GM12878 (cell line): ENCODE measurements around the gene RABEP1. TPM values are rescaled to one million over a fixed set of nuclear protein-coding genes. Genes with fewer than 3 reads are reported as not detected.
A peak's percentile ranks its signal among the peaks of the same experiment; 100 is the strongest.

ENCODE experiments used
- ATAC-seq: fragments of 200-7000 bp; cut with Tn5 transposase; 3 replicates; pipeline ENCODE4 v1.9.1; 2020; ENCODE audit warnings: mild to moderate bottlenecking, moderate library complexity
- BruUV-seq: library from RNA; stranded (reverse); fragments of 400-500 nt; replicated peaks from 2 replicates; lab custom pipeline; 2021; lab: Mats Ljungman, UMichigan
- CTCF ChIA-PET: fragments of 300-600 bp; sonication (Branson Sonifier 250); formaldehyde crosslinking; extraction: SDS; loops from one replicate; lab custom pipeline; 2021; ENCODE audit warnings: inconsistent platforms; lab: Yijun Ruan, JAX
- POLR2A ChIA-PET: fragments of 350-600 bp; formaldehyde crosslinking; extraction: SDS; loops from one replicate; lab custom pipeline; 2021; ENCODE audit warnings: inconsistent platforms; lab: Charles Lee
- RAD21 ChIA-PET: fragments of 300-600 bp; sonication (Branson Sonifier 250); formaldehyde crosslinking; loops from one replicate; lab custom pipeline; 2023; ENCODE audit warnings: antibody characterized with exemption; ENCODE audit not compliant: unreplicated experiment; lab: Charles Lee
- SMC1A ChIA-PET: fragments of 300-600 bp; sonication (Branson Sonifier 250); formaldehyde crosslinking; loops from one replicate; lab custom pipeline; 2023; ENCODE audit not compliant: unreplicated experiment, uncharacterized antibody; lab: Charles Lee
- DNase-seq: peaks from one replicate; pipeline ENCODE4 v3.0.0-alpha.2; 2011; ENCODE audit warnings: low read depth, low spot score
- FAIRE-seq: peaks from 3 replicates; lab custom pipeline; 2011; peaks lifted over from hg19 to GRCh38; lab: Jason Lieb, UNC
- H2AFZ ChIP-seq: 2 replicates; pipeline ENCODE4 v1.6.0; 2011; ENCODE audit warnings: low read depth, low read length, control low read depth; ENCODE audit not compliant: control insufficient read depth
- H3K27ac ChIP-seq: 2 replicates; pipeline ENCODE4 v1.5.1; 2011; ENCODE audit warnings: control low read depth; ENCODE audit not compliant: control insufficient read depth, insufficient read depth
- H3K27me3 ChIP-seq, 2 experiments: replicated peaks in 1 of 2; 2 replicates each; pipeline versions ENCODE4 v1.6.0 to v1.6.1; 2011; ENCODE audit warnings: low read length in 1 of 2; ENCODE audit not compliant: control insufficient read depth in 2 of 2, insufficient read depth in 2 of 2
- H3K36me3 ChIP-seq, 2 experiments: 2 replicates each; pipeline ENCODE4 v1.5.1; 2011; ENCODE audit warnings: low read length in 1 of 2; ENCODE audit not compliant: control insufficient read depth in 2 of 2, insufficient read depth in 2 of 2
- H3K4me1 ChIP-seq: 2 replicates; pipeline ENCODE4 v1.6.1; 2011; ENCODE audit warnings: mild to moderate bottlenecking, low read length, moderate library complexity, mixed read lengths; ENCODE audit not compliant: control insufficient read depth, insufficient read depth
- H3K4me2 ChIP-seq: 2 replicates; pipeline ENCODE4 v1.6.0; 2011; ENCODE audit warnings: control low read depth; ENCODE audit not compliant: control insufficient read depth, insufficient read depth
- H3K4me3 ChIP-seq: fragments of 200-600 bp; sonication (generic); 2 replicates; pipeline ENCODE4 v1.5.1; 2016
- H3K79me2 ChIP-seq: 2 replicates; pipeline ENCODE4 v1.6.0; 2011; ENCODE audit warnings: low read length; ENCODE audit not compliant: control insufficient read depth, insufficient read depth
- H3K9ac ChIP-seq: 2 replicates; pipeline ENCODE4 v1.8.0; 2011; ENCODE audit warnings: low read length, control low read depth, mixed read lengths; ENCODE audit not compliant: control insufficient read depth, insufficient read depth
- H3K9me3 ChIP-seq: replicated peaks from 3 replicates; pipeline ENCODE4 v1.5.1; 2011; ENCODE audit warnings: mild to moderate bottlenecking, low read length; ENCODE audit not compliant: control insufficient read depth, insufficient read depth
- H4K20me1 ChIP-seq: 2 replicates; pipeline ENCODE4 v1.6.0; 2011; ENCODE audit not compliant: control insufficient read depth, insufficient read depth
- ATF7 ChIP-seq: fragments of 450-650 bp; IDR thresholded peaks from 2 replicates; pipeline ENCODE4 v1.6.1; 2016; ENCODE audit warnings: low read depth, mild to moderate bottlenecking
- CHD4 ChIP-seq: fragments of 200-600 bp; sonication (generic); IDR thresholded peaks from 2 replicates; pipeline ENCODE4 v1.6.1; 2016; ENCODE audit warnings: mild to moderate bottlenecking
- NFIC ChIP-seq: IDR thresholded peaks from 2 replicates; pipeline ENCODE4 v1.6.1; 2012; ENCODE audit warnings: low read depth, mild to moderate bottlenecking, inconsistent platforms, low read length, moderate library complexity
- RAD51 ChIP-seq: fragments of 450-650 bp; IDR thresholded peaks from 2 replicates; pipeline ENCODE4 v1.6.1; 2016; ENCODE audit warnings: moderate library complexity, mild to moderate bottlenecking, inconsistent platforms
- RELB ChIP-seq: fragments of 450-650 bp; IDR thresholded peaks from 2 replicates; pipeline ENCODE4 v1.6.1; 2017; ENCODE audit warnings: low read depth, mild to moderate bottlenecking, moderate library complexity
- YY1 ChIP-seq: IDR thresholded peaks from 2 replicates; pipeline ENCODE4 v1.6.1; 2011; ENCODE audit warnings: low read depth, mild to moderate bottlenecking, low read length
- ZZZ3 ChIP-seq: IDR thresholded peaks from 2 replicates; pipeline ENCODE4 v1.6.1; 2011; ENCODE audit warnings: low read depth; ENCODE audit not compliant: control insufficient read depth, insufficient read length
- WGBS: methylation state at CpG from one replicate; pipeline ENCODE4 v1.1.6; 2016; ENCODE audit warnings: low lambda C conversion rate; ENCODE audit not compliant: insufficient replicate concordance, insufficient coverage; ENCODE audit errors: missing lambda C conversion rate; 5-methylcytosine and 5-hydroxymethylcytosine counted together
- in situ Hi-C: fragments of 300-500 bp; cut with MboI; formaldehyde crosslinking; loops from 9 replicates; pipeline ENCODE4 v1.14.3; 2018; ENCODE audit warnings: mixed read lengths
- intact Hi-C: fragments of 100-400 bp; cut with micrococcal nuclease; formaldehyde crosslinking; loops from one replicate; pipeline ENCODE4 v1.14.2; 2022; ENCODE audit not compliant: unreplicated experiment
- polyA plus RNA-seq, 11 experiments: library from polyadenylated mRNA; depleted of rRNA in 4 of 11; unstranded in 6 of 11; stranded (reverse) in 5 of 11; fragments of >200 nt; fragmentation: Nextera tagmentation in 4 of 11; fragmentation: Illumina TruSeq in 1 of 11; extraction: Ambion mirVana in 4 of 11; extraction: Trizol in 1 of 11; gene quantifications; 1 replicate in 1 of 11; 2 replicates in 10 of 11; pipeline versions ENCODE4 v1.2.1 to v1.2.3, GENCODE V29; 2011 to 2016; ENCODE audit warnings: inconsistent platforms in 2 of 11, missing spikeins in 2 of 11, low read depth in 1 of 11
- total RNA-seq, 4 experiments: library from RNA; depleted of rRNA in 3 of 4; stranded (reverse); fragments of >200 nt in 3 of 4; fragmentation: Illumina TruSeq in 1 of 4; extraction: Trizol in 1 of 4; gene quantifications; 2 replicates each; pipeline versions ENCODE4 v1.2.1 to v1.2.3, GENCODE V29; 2013 to 2021
- TF ChIP-seq, protein P1 (sequence below): fragments of 450-650 bp; IDR thresholded peaks from 2 replicates; pipeline ENCODE4 v1.6.1; 2017; ENCODE audit warnings: mild to moderate bottlenecking, moderate library complexity
- TF ChIP-seq, protein P2 (sequence below): fragments of 450-650 bp; conservative IDR thresholded peaks from 2 replicates; pipeline ENCODE4 v1.6.1; 2017; ENCODE audit warnings: mild to moderate bottlenecking, moderate library complexity
- TF ChIP-seq, protein P3 (sequence below): IDR thresholded peaks from 2 replicates; pipeline ENCODE4 v1.6.1; 2011; ENCODE audit warnings: low read depth, low read length, improper control_type of control experiment, borderline replicate concordance
- TF ChIP-seq, protein P4 (sequence below): IDR thresholded peaks from 2 replicates; pipeline ENCODE4 v1.6.1; 2012; ENCODE audit warnings: mild to moderate bottlenecking, low read depth, low read length

The RABEP1 gene
- total and polyA plus RNA-seq, 10 of the 15 experiments (the other 5 are each of a cell fraction or from before 2014, with no cell fraction given): 13.4 to 71.4 (median 59.8) TPM

GRCh38 chr17:5299383-5299782 lies 17.3 kb downstream of the RABEP1 start:
- Histone ChIP-seq H2AFZ (no peak overlapping the region), H3K4me3 (no peak overlapping the region), H3K36me3 (peaks cover 0 to 8% of the 10 kb centered on the region in 2 experiments), H3K4me1 (peaks cover 16% of the 10 kb centered on the region), H4K20me1 (no peaks in the 10 kb centered on the region; the same call in 1 of the 2 replicates), H3K27ac (peak overlapping the region; percentile 64), H3K9ac (no peak overlapping the region), H3K9me3 (no peaks in the 10 kb centered on the region; the same call in 2 of the 3 replicates), H3K79me2 (peaks cover 91% of the 10 kb centered on the region), H3K27me3 (no peaks in the 10 kb centered on the region), H3K4me2 (peak overlapping the region; percentile 50)
- no TSS peak for BruUV-seq
- ChIA-PET CTCF (interaction anchor here (0.6 to 4.8 kb wide), 6 partner anchors 9 to 140 kb away, joined by 3 to 54 read pairs (median 4); partner anchors contain the start of gene C1QBP), RAD21 (interaction anchor here (0.6 to 1.2 kb wide), 5 partner anchors 11 to 119 kb away, joined by 3 to 5 read pairs (median 3); no protein-coding TSS in a partner anchor), POLR2A (interaction anchor here (0.6 to 6.1 kb wide), 5 partner anchors 10 to 74 kb away, joined by 3 to 45 read pairs (median 4); partner anchors contain the start of gene RABEP1), SMC1A (interaction anchor here (0.8 to 5.5 kb wide), 3 partner anchors 11 to 28 kb away, joined by 3 to 65 read pairs (median 4); no protein-coding TSS in a partner anchor)
- WGBS: 0% methylated on average over 3 of the region's 4 CpGs
- intact Hi-C loops: no loop called here
- FAIRE-seq (no peak), ATAC-seq (peak; percentile 92), DNase-seq (no peak)
- in situ Hi-C loops: no loop called here
- TF ChIP-seq RAD51: peak; percentile 50
- TF ChIP-seq RELB: no peak
- TF ChIP-seq, protein P1, sequence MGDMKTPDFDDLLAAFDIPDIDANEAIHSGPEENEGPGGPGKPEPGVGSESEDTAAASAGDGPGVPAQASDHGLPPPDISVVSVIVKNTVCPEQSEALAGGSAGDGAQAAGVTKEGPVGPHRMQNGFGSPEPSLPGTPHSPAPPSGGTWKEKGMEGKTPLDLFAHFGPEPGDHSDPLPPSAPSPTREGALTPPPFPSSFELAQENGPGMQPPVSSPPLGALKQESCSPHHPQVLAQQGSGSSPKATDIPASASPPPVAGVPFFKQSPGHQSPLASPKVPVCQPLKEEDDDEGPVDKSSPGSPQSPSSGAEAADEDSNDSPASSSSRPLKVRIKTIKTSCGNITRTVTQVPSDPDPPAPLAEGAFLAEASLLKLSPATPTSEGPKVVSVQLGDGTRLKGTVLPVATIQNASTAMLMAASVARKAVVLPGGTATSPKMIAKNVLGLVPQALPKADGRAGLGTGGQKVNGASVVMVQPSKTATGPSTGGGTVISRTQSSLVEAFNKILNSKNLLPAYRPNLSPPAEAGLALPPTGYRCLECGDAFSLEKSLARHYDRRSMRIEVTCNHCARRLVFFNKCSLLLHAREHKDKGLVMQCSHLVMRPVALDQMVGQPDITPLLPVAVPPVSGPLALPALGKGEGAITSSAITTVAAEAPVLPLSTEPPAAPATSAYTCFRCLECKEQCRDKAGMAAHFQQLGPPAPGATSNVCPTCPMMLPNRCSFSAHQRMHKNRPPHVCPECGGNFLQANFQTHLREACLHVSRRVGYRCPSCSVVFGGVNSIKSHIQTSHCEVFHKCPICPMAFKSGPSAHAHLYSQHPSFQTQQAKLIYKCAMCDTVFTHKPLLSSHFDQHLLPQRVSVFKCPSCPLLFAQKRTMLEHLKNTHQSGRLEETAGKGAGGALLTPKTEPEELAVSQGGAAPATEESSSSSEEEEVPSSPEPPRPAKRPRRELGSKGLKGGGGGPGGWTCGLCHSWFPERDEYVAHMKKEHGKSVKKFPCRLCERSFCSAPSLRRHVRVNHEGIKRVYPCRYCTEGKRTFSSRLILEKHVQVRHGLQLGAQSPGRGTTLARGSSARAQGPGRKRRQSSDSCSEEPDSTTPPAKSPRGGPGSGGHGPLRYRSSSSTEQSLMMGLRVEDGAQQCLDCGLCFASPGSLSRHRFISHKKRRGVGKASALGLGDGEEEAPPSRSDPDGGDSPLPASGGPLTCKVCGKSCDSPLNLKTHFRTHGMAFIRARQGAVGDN: no peak
- peak; percentile 88 for TF ChIP-seq ATF7
- TF ChIP-seq CHD4: no peak
- TF ChIP-seq, protein P2, sequence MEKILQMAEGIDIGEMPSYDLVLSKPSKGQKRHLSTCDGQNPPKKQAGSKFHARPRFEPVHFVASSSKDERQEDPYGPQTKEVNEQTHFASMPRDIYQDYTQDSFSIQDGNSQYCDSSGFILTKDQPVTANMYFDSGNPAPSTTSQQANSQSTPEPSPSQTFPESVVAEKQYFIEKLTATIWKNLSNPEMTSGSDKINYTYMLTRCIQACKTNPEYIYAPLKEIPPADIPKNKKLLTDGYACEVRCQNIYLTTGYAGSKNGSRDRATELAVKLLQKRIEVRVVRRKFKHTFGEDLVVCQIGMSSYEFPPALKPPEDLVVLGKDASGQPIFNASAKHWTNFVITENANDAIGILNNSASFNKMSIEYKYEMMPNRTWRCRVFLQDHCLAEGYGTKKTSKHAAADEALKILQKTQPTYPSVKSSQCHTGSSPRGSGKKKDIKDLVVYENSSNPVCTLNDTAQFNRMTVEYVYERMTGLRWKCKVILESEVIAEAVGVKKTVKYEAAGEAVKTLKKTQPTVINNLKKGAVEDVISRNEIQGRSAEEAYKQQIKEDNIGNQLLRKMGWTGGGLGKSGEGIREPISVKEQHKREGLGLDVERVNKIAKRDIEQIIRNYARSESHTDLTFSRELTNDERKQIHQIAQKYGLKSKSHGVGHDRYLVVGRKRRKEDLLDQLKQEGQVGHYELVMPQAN: no peak
- TF ChIP-seq, protein P3, sequence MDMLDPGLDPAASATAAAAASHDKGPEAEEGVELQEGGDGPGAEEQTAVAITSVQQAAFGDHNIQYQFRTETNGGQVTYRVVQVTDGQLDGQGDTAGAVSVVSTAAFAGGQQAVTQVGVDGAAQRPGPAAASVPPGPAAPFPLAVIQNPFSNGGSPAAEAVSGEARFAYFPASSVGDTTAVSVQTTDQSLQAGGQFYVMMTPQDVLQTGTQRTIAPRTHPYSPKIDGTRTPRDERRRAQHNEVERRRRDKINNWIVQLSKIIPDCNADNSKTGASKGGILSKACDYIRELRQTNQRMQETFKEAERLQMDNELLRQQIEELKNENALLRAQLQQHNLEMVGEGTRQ: no peak
- no peak for TF ChIP-seq YY1
- TF ChIP-seq, protein P4, sequence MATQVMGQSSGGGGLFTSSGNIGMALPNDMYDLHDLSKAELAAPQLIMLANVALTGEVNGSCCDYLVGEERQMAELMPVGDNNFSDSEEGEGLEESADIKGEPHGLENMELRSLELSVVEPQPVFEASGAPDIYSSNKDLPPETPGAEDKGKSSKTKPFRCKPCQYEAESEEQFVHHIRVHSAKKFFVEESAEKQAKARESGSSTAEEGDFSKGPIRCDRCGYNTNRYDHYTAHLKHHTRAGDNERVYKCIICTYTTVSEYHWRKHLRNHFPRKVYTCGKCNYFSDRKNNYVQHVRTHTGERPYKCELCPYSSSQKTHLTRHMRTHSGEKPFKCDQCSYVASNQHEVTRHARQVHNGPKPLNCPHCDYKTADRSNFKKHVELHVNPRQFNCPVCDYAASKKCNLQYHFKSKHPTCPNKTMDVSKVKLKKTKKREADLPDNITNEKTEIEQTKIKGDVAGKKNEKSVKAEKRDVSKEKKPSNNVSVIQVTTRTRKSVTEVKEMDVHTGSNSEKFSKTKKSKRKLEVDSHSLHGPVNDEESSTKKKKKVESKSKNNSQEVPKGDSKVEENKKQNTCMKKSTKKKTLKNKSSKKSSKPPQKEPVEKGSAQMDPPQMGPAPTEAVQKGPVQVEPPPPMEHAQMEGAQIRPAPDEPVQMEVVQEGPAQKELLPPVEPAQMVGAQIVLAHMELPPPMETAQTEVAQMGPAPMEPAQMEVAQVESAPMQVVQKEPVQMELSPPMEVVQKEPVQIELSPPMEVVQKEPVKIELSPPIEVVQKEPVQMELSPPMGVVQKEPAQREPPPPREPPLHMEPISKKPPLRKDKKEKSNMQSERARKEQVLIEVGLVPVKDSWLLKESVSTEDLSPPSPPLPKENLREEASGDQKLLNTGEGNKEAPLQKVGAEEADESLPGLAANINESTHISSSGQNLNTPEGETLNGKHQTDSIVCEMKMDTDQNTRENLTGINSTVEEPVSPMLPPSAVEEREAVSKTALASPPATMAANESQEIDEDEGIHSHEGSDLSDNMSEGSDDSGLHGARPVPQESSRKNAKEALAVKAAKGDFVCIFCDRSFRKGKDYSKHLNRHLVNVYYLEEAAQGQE: no peak
- TF ChIP-seq ZZZ3: no peak
- TF ChIP-seq NFIC: no peak
